Keratinocyte (primary cell): ENCODE results near the gene ARIH1.

ENCODE experiments used
- EZH2 ChIP-seq: IDR thresholded peaks from one replicate; pipeline ENCODE4 v1.6.1; 2012; ENCODE audit warnings: inconsistent platforms, mild to moderate bottlenecking, low read length, moderate library complexity
- TF ChIP-seq, protein P1 (sequence below), 3 experiments: IDR thresholded peaks in 1 of 3; conservative IDR thresholded peaks in 1 of 3; optimal IDR thresholded peaks in 1 of 3; 2 replicates in 2 of 3; 3 replicates in 1 of 3; pipeline versions ENCODE3 to v1.5.1; 2011; ENCODE audit warnings: low read length in 3 of 3, mild to moderate bottlenecking in 3 of 3, moderate library complexity in 2 of 3, control low read depth in 1 of 3, inconsistent platforms in 1 of 3; ENCODE audit not compliant: insufficient read depth in 2 of 3; ENCODE audit errors: extremely low read depth in 1 of 3

DNA sequence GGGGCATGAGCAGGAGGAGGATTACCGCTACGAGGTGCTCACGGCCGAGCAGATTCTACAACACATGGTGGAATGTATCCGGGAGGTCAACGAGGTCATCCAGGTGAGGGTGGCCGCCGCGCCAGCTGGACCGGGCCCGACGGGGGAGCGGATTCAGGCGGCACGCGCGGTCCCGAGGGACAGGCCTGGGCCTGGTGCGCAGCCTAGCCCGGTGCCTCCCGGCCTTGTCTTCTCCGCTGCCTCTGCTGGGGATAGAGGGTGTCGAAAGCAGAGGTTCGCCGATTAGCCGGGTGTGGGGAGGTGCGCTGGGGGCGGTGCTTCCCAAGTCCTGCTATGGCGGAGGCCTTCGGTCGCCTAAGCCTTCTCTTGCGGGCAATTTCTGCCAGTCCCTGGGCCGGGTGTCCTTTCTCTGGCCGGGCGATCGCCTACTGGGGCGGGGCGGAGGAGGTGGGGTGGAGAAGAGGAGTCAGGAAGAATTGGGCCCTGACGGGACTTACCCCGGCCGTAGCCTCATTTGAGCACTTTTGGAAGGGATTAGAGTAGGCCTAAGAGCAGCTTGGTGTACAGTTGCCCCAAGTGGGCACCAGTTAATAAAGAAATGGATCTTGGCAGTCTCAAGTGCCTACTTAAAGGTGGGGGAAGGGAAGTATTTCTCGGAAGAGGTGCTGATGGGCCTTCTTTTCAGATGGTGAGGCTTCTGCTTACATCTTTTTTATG, 940 bp downstream of the ARIH1 start:
- TF ChIP-seq, protein P1, sequence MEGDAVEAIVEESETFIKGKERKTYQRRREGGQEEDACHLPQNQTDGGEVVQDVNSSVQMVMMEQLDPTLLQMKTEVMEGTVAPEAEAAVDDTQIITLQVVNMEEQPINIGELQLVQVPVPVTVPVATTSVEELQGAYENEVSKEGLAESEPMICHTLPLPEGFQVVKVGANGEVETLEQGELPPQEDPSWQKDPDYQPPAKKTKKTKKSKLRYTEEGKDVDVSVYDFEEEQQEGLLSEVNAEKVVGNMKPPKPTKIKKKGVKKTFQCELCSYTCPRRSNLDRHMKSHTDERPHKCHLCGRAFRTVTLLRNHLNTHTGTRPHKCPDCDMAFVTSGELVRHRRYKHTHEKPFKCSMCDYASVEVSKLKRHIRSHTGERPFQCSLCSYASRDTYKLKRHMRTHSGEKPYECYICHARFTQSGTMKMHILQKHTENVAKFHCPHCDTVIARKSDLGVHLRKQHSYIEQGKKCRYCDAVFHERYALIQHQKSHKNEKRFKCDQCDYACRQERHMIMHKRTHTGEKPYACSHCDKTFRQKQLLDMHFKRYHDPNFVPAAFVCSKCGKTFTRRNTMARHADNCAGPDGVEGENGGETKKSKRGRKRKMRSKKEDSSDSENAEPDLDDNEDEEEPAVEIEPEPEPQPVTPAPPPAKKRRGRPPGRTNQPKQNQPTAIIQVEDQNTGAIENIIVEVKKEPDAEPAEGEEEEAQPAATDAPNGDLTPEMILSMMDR (optimal IDR thresholded peaks at IDR 0.05 in 1 of 3, IDR thresholded peaks at IDR 0.05 in 1 of 3, conservative IDR thresholded peaks at IDR 0.05 in 1 of 3; ENCODE audit: extremely low read depth in 1 of 3, insufficient read depth in 2 of 3, low read length in 3 of 3): peak in 2 of 3 experiments; percentile 1 to 14
- TF ChIP-seq EZH2: no peak
